Measurements from ENCODE around the gene PPP1R14D.

DNA sequence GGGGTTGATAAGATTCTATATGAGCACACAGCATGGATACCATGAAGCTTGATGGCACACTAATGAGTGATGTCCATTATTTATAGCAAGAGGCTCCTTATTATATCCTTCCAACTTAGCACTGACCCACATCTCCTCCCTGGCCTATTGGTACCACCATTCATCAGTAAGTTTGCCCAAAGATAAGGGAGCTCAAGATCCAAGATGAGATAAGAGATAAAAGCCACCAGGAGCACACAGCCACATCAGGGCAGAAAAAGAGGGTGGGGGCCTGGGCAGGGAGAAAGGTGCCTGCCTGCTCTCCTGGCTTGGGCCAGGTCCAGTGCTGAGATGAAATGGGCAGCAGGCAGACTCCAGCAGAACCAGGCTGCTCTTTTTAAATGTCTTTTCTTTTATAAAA is 4.4 kb upstream of the PPP1R14D start:
- TF ChIP-seq CTCF (IDR thresholded peaks at IDR 0.05; ENCODE audit: low read depth, low read length, poor library complexity, severe bottlenecking) (no peak), EZH2phosphoT487 (IDR thresholded peaks at IDR 0.05; ENCODE audit: borderline replicate concordance, low read length) (no peak)

All from DOHH2 (cell line).